Measurements from ENCODE around the gene EIF2AK3.
"Not testable (repeated sequence)": the region's sequence is repeated elsewhere in the genome, so short reads cannot be mapped to it uniquely, and the experiment has no call there.

The EIF2AK3 gene

DNA sequence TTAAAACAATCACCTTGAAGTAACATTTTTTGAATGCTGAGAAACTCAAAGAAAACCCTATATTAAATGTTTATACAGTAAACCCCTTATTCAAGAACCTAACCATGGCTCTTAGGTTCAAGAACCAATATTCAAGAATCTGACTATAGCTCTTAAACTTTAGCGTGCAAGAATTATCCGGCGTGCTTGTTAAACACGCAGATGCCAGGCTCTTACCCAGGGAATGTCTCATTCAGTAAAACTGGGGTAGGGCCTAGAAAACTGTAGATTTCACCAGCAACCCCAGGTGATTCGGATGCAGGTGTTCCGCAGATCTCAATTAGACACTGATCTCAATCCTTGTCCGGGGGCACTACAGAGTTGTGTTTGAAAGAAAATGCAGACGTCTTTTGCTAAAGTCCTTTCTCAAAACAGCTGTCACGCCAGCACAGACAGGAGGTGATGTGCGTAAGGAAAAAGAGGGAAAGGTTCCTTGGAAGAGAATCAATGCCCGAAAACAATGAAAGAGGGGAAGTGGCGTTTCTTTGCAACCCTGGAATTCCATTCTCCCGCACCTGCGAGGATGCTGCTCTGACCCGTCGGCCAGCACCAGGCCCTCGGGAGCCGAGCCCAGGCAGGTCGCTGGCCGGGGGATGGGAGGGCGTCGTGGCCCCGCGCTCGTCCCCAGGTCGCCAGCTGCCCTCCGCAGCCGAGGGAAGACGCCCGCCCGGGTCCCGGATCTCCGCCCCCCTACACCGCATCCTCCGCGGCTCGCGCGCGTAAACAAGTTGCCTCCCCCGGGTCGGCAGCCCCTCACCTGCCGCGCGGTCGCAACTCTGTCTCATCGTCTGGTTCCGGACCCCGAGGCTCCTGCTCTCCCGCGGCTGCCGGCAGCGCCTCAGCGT lies 851 bp downstream of the EIF2AK3 start:
- H3K4me3 ChIP-seq, result peak overlapping the region; percentile 95
- H3K27ac ChIP-seq, result peak overlapping the region; percentile 97 to 99
- TF ChIP-seq, protein P1, sequence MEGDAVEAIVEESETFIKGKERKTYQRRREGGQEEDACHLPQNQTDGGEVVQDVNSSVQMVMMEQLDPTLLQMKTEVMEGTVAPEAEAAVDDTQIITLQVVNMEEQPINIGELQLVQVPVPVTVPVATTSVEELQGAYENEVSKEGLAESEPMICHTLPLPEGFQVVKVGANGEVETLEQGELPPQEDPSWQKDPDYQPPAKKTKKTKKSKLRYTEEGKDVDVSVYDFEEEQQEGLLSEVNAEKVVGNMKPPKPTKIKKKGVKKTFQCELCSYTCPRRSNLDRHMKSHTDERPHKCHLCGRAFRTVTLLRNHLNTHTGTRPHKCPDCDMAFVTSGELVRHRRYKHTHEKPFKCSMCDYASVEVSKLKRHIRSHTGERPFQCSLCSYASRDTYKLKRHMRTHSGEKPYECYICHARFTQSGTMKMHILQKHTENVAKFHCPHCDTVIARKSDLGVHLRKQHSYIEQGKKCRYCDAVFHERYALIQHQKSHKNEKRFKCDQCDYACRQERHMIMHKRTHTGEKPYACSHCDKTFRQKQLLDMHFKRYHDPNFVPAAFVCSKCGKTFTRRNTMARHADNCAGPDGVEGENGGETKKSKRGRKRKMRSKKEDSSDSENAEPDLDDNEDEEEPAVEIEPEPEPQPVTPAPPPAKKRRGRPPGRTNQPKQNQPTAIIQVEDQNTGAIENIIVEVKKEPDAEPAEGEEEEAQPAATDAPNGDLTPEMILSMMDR (IDR thresholded peaks at IDR 0.05), result no peak
- peak; percentile 80 for DNase-seq (ENCODE audit: low spot score)

DNA sequence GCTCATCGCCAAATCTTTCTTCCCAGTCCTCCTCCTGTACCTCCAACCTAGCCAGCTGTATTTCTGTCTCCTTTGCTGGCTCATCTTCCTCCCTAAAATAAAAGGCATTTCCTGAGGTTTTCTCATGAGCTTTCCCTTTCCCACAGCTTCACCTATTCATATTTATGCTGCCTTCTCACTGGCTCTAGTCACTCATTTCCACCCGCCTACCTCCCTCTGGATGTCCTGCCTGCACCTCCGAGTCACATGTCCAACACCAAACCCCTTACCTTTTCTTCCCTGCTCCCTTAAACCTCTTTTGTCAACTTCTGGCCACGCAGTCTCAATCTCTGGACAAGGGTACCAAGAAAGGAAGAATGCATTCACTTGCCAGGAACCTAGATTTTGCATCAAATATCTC lies 2.8 kb downstream of the EIF2AK3 start:
- DNase-seq (ENCODE audit: low spot score), result no peak
- H3K4me3 ChIP-seq, result peak overlapping the region; percentile 55
- H3K27ac ChIP-seq, result no peak overlapping the region
- TF ChIP-seq, protein P1 (IDR thresholded peaks at IDR 0.05), result no peak

DNA sequence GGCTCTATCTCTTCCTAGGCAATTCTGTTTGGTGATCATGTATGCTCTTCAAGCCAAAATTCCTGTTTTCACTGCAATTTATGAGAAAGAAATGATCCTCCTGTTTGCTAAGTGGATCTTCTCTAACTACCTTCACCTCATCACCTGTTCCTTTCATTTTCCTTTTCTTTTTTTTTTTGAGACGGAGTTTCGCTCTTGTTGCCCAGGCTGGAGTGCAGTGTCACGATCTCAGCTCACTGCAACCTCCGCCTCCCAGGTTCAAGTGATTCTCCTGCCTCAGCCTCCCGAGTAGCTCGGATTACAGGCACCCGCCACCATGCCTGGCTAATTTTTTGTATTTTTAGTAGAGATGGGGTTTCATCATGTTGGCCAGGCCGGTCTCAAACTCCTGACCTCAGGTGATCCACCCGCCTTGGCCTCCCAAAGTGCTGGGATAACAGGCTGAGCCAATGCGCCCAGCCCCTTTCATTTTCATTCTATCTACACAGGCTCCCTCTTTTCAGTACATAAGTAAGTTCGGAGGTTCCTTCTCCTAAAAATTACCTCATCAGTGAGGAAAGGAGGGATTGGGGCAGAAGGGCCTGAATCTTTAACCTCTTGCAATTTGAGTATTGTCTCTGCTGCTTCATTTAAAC lies 3.3 kb downstream of the EIF2AK3 start:
- not testable (repeated sequence) for DNase-seq (ENCODE audit: low spot score); H3K27ac ChIP-seq; H3K4me3 ChIP-seq

DNA sequence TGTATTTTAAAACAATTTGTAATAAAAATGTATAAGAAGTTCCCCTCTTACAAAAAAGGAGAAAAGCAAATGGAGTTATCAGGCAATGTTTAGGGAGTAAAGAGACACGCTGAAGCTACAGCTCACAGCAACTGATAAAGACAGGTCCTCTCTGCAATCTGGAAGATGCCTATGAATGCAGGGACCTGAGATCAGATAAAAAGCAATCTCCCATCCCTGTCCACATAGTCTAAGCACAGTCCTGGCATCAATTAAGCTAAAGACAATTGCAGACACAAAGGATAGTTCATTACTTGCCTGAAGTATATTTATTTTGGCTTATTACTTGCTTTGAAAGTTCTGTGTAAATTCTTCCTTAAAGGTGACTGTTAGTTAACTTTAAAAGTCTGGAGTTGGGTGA lies 5.0 kb downstream of the EIF2AK3 start:
- DNase-seq (ENCODE audit: low spot score), result no peak
- TF ChIP-seq, protein P1 (IDR thresholded peaks at IDR 0.05), result no peak
- no peak overlapping the region for H3K4me3 ChIP-seq
- H3K27ac ChIP-seq, result no peak overlapping the region

DNA sequence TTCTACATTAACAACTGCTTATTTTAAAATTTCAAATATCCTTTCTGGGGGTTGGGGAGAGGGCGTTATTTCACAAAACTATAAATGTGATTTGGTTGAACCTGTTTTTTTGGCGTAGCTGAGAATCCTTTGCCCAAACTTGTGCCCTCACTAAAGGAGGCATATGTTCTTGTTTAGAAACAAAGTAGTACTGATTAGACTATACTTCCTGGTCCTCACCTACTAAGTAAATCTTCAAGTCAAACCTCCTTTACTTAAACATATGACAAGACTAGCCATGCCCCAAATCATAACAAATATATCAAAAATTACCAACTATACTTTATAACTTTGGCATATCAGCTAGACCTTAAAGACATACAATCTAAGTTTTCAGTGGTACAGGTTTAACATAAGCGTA lies 5.8 kb downstream of the EIF2AK3 start:
- Histone ChIP-seq H3K4me3 (no peak overlapping the region), H3K27ac (no peak overlapping the region)
- no peak for DNase-seq (ENCODE audit: low spot score)
- TF ChIP-seq, protein P1 (IDR thresholded peaks at IDR 0.05), result no peak

DNA sequence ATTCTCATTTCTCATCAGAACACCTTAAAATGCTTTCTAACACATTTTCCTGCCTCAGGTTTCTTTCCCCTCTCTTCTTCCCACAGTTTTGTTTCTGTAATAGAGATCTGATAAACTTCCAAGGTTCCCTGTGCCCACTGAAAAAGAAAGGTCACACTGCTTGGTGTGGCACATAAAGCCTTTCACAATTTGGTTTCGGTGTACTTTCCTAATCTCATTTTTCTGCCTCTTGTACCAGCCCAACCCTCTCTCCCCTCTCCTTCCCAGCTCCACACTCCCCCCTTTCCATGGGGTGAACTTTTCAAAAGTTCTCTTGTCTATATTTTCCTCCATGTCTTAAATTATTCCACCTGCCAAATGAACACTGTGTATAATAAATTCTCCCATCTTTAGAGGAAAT lies 7.2 kb downstream of the EIF2AK3 start:
- TF ChIP-seq, protein P1 (IDR thresholded peaks at IDR 0.05), result no peak
- no peak overlapping the region for H3K27ac ChIP-seq
- DNase-seq (ENCODE audit: low spot score), result no peak
- no peak overlapping the region for H3K4me3 ChIP-seq

DNA sequence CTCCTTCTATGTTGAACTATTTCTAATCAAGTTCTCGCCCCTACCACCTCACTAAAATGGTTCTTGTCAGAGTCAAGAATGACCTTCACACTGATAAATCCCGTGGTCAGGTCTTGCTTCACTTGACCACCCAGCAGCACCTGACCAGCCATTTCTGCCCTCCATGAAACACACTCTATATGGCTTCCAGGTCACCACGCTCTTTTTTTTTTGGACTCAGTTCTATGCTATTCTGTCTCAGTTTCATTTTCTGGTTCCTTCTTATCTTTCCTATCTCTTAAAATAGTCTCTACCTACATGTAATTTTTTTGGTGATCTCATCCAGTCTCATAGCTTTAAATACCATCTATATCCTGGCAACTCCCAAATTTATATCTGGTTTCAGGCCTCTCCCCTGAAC lies 11.4 kb downstream of the EIF2AK3 start:
- no peak for DNase-seq (ENCODE audit: low spot score)
- TF ChIP-seq, protein P1 (IDR thresholded peaks at IDR 0.05), result no peak
- Histone ChIP-seq H3K27ac (no peak overlapping the region), H3K4me3 (no peak overlapping the region)
